H54 (cell line): Measurements from ENCODE around the gene SORCS2.

Experiments used
- DNase-seq: peaks from one replicate; pipeline ENCODE4 v3.0.0; 2011; ENCODE audit warnings: low spot score, mixed read lengths; ENCODE audit not compliant: insufficient read length
- FAIRE-seq: peaks from 3 replicates; lab custom pipeline; 2011; peaks lifted over from hg19 to GRCh38; lab: Jason Lieb, UNC
- POLR2A ChIP-seq: IDR thresholded peaks from 2 replicates; pipeline ENCODE4 v1.6.1; 2011; ENCODE audit warnings: low read depth, mild to moderate bottlenecking, low read length

Gene SORCS2

DNA sequence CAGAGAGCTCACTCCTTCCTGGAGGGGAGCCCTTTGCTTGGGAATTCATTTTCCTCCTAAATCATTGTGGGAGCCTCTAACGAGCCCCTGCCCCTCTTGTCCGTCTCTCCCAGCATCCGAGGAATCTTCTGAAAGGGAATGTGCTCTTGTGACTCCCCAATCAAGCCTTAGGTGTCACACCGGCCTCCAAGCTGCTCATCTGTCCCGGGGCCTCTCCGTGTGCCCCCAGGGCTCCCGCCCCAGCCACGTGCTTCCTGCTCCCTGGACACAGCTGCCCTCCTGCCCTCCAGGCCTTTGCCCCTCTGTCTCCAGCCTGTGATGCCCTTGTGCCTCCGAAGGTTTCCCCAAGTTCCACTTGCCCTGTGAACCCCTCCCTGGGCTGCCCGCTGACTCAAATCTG, 507.5 kb downstream of the SORCS2 start:
- FAIRE-seq = no peak

GRCh38 chr4:7700665-7701064, 508.3 kb downstream of the SORCS2 start:
- FAIRE-seq = no peak
- no peak for DNase-seq
- no peak for TF ChIP-seq POLR2A

More for the DNA sequence above, 507.5 kb downstream of the SORCS2 start:
- TF ChIP-seq POLR2A = no peak
- no peak for DNase-seq

- TF ChIP-seq POLR2A = no peak
- DNase-seq (no peak), FAIRE-seq (no peak)
These were observed 509.7 kb downstream of the SORCS2 start for GRCh38 chr4:7701866-7702649.

- FAIRE-seq (no peak), DNase-seq (peak; percentile 64)
These were observed 511.4 kb downstream of the SORCS2 start for GRCh38 chr4:7703688-7704087.

DNA sequence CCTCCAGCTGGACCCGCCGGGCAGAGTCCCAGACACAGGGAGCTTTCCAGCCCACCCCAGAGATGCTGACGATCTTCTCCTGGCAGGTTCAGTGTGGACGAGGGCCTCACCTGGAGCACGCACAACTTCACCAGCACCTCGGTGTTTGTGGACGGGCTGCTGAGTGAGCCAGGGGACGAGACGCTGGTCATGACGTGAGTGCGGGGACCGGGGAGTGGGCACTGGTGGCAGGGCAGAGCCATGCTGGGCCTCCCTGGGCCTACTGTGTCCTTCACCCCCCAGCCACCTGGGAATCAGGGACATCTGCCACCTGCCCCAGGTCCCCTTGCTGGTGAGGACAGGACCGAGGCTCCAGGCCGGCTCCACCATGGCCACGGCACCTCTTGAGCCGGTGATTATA, 511.8 kb downstream of the SORCS2 start:
- no peak for DNase-seq
- TF ChIP-seq POLR2A = no peak
- no peak for FAIRE-seq

More at GRCh38 chr4:7703688-7704087, 511.4 kb downstream of the SORCS2 start:
- no peak for TF ChIP-seq POLR2A

- DNase-seq (no peak), FAIRE-seq (no peak)
- no peak for TF ChIP-seq POLR2A
These were observed 512.3 kb downstream of the SORCS2 start for GRCh38 chr4:7704625-7705024.

DNA sequence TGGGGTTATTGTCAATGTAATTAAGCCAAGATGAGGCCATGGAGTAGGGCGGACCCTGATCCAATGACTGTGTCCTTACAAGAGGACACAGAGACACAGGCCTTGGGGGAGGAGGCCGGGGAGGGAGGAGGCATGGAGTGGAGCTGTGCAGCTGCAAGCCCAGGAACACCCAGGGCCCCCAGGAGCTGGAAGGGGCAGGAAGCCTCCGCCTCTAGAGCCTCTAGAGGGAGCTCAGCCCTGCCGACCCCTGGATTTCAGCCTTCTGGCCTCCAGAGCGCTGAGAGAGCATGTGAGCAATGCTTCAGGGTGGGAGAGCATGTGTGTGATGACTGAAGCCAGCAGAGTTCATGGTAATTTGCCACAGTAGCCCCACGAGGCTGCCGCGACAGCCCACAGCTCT, 512.7 kb downstream of the SORCS2 start:
- no peak for DNase-seq
- TF ChIP-seq POLR2A = no peak
- FAIRE-seq = no peak

DNA sequence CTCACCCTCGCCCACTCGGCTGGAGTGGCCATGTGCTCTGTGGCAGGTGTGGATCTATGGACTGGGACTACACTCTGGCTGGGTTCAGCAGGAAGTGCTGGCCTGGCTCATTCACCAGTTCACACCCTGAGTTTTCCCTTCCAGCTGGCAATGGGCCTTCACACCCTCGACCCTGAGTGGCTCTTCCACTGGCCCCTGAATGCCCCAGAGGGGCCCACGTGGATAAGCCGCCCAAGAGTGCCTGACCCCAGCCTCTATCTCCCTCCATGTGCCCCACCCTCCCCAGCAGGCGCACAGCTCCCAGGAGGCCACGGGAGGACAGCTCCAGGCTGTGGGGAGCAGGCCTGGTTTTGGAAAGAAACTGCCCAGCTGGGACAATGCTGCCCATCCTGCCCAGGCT, 513.3 kb downstream of the SORCS2 start:
- DNase-seq = no peak
- FAIRE-seq = no peak

GRCh38 chr4:7708238-7708637, 515.9 kb downstream of the SORCS2 start:
- FAIRE-seq (no peak), DNase-seq (no peak)
- TF ChIP-seq POLR2A = no peak

More for the DNA sequence above, 513.3 kb downstream of the SORCS2 start:
- no peak for TF ChIP-seq POLR2A

DNA sequence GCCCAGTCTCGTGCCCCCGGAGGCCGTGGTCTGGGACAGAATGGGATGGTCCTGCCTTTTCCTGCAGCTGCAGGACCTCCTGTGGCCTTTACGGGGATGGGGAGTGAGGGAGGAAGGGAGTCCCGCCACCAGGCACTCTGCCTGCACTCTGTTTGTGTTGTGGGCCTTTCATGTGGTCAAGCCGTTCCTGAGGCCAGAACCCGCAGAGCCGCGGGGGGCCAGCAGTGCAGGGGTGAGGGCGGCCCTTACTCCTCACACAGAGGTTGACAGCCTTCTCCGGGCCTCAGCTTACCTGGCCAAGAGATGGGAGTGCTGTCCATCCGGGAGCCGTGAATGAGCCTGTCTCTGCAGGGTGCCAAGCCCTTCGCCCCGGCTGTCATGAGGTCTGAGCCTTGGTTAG, 516.6 kb downstream of the SORCS2 start:
- DNase-seq (no peak), FAIRE-seq (no peak)
- no peak for TF ChIP-seq POLR2A

- no peak for FAIRE-seq
- DNase-seq = no peak
- TF ChIP-seq POLR2A = no peak
These were observed 517.1 kb downstream of the SORCS2 start for GRCh38 chr4:7709431-7709830.

DNA sequence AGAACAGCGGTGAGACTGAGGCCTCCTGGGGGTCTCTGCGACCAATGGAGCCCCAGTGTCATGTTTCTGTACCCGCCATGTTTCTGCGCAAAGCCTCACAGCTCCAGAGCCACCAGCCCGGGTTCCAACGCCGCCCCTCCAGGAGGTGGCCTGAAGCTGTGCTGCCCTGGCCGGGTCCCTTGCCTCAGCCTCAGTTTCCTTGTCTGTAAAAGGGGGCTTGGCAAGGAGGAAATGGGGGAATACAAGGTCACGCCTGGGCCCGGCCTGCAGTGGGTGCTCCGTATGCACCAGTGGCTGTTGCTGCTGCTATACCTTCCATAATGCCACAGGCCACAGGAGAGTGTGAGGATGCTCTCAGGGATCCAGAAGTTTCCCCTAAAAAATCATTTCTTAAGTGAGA, 517.8 kb downstream of the SORCS2 start:
- FAIRE-seq (no peak), DNase-seq (no peak)
- no peak for TF ChIP-seq POLR2A

GRCh38 chr4:7710576-7711306, 518.4 kb downstream of the SORCS2 start:
- no peak for DNase-seq
- no peak for FAIRE-seq
- no peak for TF ChIP-seq POLR2A

GRCh38 chr4:7711307-7711963, 519.1 kb downstream of the SORCS2 start:
- TF ChIP-seq POLR2A = no peak
- FAIRE-seq (no peak), DNase-seq (no peak)
